Measurements from ENCODE around the gene RPLP2. TPM values are rescaled to one million over a fixed set of nuclear protein-coding genes. Genes with fewer than 3 reads are reported as not detected.

Gene RPLP2
- total RNA-seq, 1 experiment from 2014 or later: 774 TPM

- no peaks in the 10 kb centered on the region for H3K79me2 ChIP-seq (ENCODE audit: low read length)
- H3K9me3 ChIP-seq (ENCODE audit: low read length): no peaks in the 10 kb centered on the region
- peaks cover 32% of the 10 kb centered on the region for H3K36me3 ChIP-seq (ENCODE audit: insufficient read depth, low read length)
- H3K4me2 ChIP-seq (ENCODE audit: low read depth, low read length, poor library complexity, severe bottlenecking): no peak overlapping the region
- no peaks in the 10 kb centered on the region for H3K27me3 ChIP-seq (ENCODE audit: low read length)
- no peaks in the 10 kb centered on the region for H3K4me1 ChIP-seq (ENCODE audit: low read length)
- DNase-seq: peak; percentile 89
- H3K4me3 ChIP-seq (ENCODE audit: low read length): no peak overlapping the region
- H3K9me2 ChIP-seq (replicated peaks; ENCODE audit: insufficient read depth, low read length): no peaks in the 10 kb centered on the region
- H4K20me1 ChIP-seq (ENCODE audit: insufficient read depth, low read depth, low read length): peaks cover 11% of the 10 kb centered on the region; the same call in 1 of the 2 replicates
- H2AFZ ChIP-seq (ENCODE audit: low read length): no peak overlapping the region
- H3K27ac ChIP-seq (ENCODE audit: low read length): no peak overlapping the region
- H3K9ac ChIP-seq (ENCODE audit: low read length): no peak overlapping the region
Observed at GRCh38 chr11:765025-765801, 44.6 kb upstream of the RPLP2 start.

GRCh38 chr11:765802-766091 is 44.0 kb upstream of the RPLP2 start:
- Histone ChIP-seq H3K9ac (ENCODE audit: low read length) (no peak overlapping the region), H3K9me3 (ENCODE audit: low read length) (no peaks in the 10 kb centered on the region), H3K79me2 (ENCODE audit: low read length) (no peaks in the 10 kb centered on the region), H3K36me3 (ENCODE audit: insufficient read depth, low read length) (peaks cover 37% of the 10 kb centered on the region), H4K20me1 (ENCODE audit: insufficient read depth, low read depth, low read length) (peaks cover 11% of the 10 kb centered on the region; the same call in 1 of the 2 replicates), H3K9me2 (replicated peaks; ENCODE audit: insufficient read depth, low read length) (no peaks in the 10 kb centered on the region), H3K4me2 (ENCODE audit: low read depth, low read length, poor library complexity, severe bottlenecking) (no peak overlapping the region), H2AFZ (ENCODE audit: low read length) (no peak overlapping the region), H3K27ac (ENCODE audit: low read length) (no peak overlapping the region), H3K4me3 (ENCODE audit: low read length) (no peak overlapping the region), H3K4me1 (ENCODE audit: low read length) (no peaks in the 10 kb centered on the region), H3K27me3 (ENCODE audit: low read length) (no peaks in the 10 kb centered on the region)
- no peak for DNase-seq

- H3K9ac ChIP-seq (ENCODE audit: low read length): no peak overlapping the region
- no peak overlapping the region for H3K27ac ChIP-seq (ENCODE audit: low read length)
- no peaks in the 10 kb centered on the region for H3K79me2 ChIP-seq (ENCODE audit: low read length)
- peaks cover 39% of the 10 kb centered on the region for H3K36me3 ChIP-seq (ENCODE audit: insufficient read depth, low read length)
- no peaks in the 10 kb centered on the region for H3K9me2 ChIP-seq (replicated peaks; ENCODE audit: insufficient read depth, low read length)
- no peak for DNase-seq
- H3K27me3 ChIP-seq (ENCODE audit: low read length): no peaks in the 10 kb centered on the region
- H3K9me3 ChIP-seq (ENCODE audit: low read length): no peaks in the 10 kb centered on the region
- no peaks in the 10 kb centered on the region for H3K4me1 ChIP-seq (ENCODE audit: low read length)
- H4K20me1 ChIP-seq (ENCODE audit: insufficient read depth, low read depth, low read length): peaks cover 17% of the 10 kb centered on the region; the same call in 1 of the 2 replicates
- no peak overlapping the region for H3K4me3 ChIP-seq (ENCODE audit: low read length)
- no peak overlapping the region for H2AFZ ChIP-seq (ENCODE audit: low read length)
- no peak overlapping the region for H3K4me2 ChIP-seq (ENCODE audit: low read depth, low read length, poor library complexity, severe bottlenecking)
Observed at GRCh38 chr11:766106-766935, 43.4 kb upstream of the RPLP2 start.

GRCh38 chr11:766936-767210 is 42.9 kb upstream of the RPLP2 start:
- Histone ChIP-seq H2AFZ (ENCODE audit: low read length) (no peak overlapping the region), H3K79me2 (ENCODE audit: low read length) (no peaks in the 10 kb centered on the region), H3K36me3 (ENCODE audit: insufficient read depth, low read length) (peaks cover 35% of the 10 kb centered on the region), H3K9me3 (ENCODE audit: low read length) (no peaks in the 10 kb centered on the region), H3K27ac (ENCODE audit: low read length) (no peak overlapping the region), H3K9ac (ENCODE audit: low read length) (no peak overlapping the region), H3K4me2 (ENCODE audit: low read depth, low read length, poor library complexity, severe bottlenecking) (no peak overlapping the region), H4K20me1 (ENCODE audit: insufficient read depth, low read depth, low read length) (peaks cover 22% of the 10 kb centered on the region; the same call in 1 of the 2 replicates), H3K27me3 (ENCODE audit: low read length) (no peaks in the 10 kb centered on the region), H3K9me2 (replicated peaks; ENCODE audit: insufficient read depth, low read length) (no peaks in the 10 kb centered on the region), H3K4me1 (ENCODE audit: low read length) (no peaks in the 10 kb centered on the region), H3K4me3 (ENCODE audit: low read length) (no peak overlapping the region)
- DNase-seq: no peak

- H3K9me3 ChIP-seq (ENCODE audit: low read length): no peaks in the 10 kb centered on the region
- H3K27ac ChIP-seq (ENCODE audit: low read length): no peak overlapping the region
- no peaks in the 10 kb centered on the region for H3K27me3 ChIP-seq (ENCODE audit: low read length)
- no peak overlapping the region for H2AFZ ChIP-seq (ENCODE audit: low read length)
- peaks cover 31% of the 10 kb centered on the region for H3K36me3 ChIP-seq (ENCODE audit: insufficient read depth, low read length)
- no peak overlapping the region for H3K4me3 ChIP-seq (ENCODE audit: low read length)
- no peak overlapping the region for H3K9ac ChIP-seq (ENCODE audit: low read length)
- no peak for DNase-seq
- H3K79me2 ChIP-seq (ENCODE audit: low read length): no peaks in the 10 kb centered on the region
- H4K20me1 ChIP-seq (ENCODE audit: insufficient read depth, low read depth, low read length): peaks cover 22% of the 10 kb centered on the region; the same call in 1 of the 2 replicates
- no peaks in the 10 kb centered on the region for H3K9me2 ChIP-seq (replicated peaks; ENCODE audit: insufficient read depth, low read length)
- no peaks in the 10 kb centered on the region for H3K4me1 ChIP-seq (ENCODE audit: low read length)
- no peak overlapping the region for H3K4me2 ChIP-seq (ENCODE audit: low read depth, low read length, poor library complexity, severe bottlenecking)
Observed at GRCh38 chr11:767238-767637, 42.5 kb upstream of the RPLP2 start.

GRCh38 chr11:769887-770641 is 39.7 kb upstream of the RPLP2 start:
- Histone ChIP-seq H3K27me3 (ENCODE audit: low read length) (no peaks in the 10 kb centered on the region), H2AFZ (ENCODE audit: low read length) (no peak overlapping the region), H4K20me1 (ENCODE audit: insufficient read depth, low read depth, low read length) (peaks cover 29% of the 10 kb centered on the region; the same call in 1 of the 2 replicates), H3K9me2 (replicated peaks; ENCODE audit: insufficient read depth, low read length) (no peaks in the 10 kb centered on the region), H3K27ac (ENCODE audit: low read length) (no peak overlapping the region), H3K79me2 (ENCODE audit: low read length) (peaks cover 23% of the 10 kb centered on the region), H3K4me2 (ENCODE audit: low read depth, low read length, poor library complexity, severe bottlenecking) (no peak overlapping the region), H3K4me1 (ENCODE audit: low read length) (no peaks in the 10 kb centered on the region), H3K9ac (ENCODE audit: low read length) (no peak overlapping the region), H3K36me3 (ENCODE audit: insufficient read depth, low read length) (peaks cover 25% of the 10 kb centered on the region), H3K9me3 (ENCODE audit: low read length) (no peaks in the 10 kb centered on the region), H3K4me3 (ENCODE audit: low read length) (no peak overlapping the region)
- DNase-seq: no peak

- peaks cover 7% of the 10 kb centered on the region for H3K4me1 ChIP-seq (ENCODE audit: low read length)
- no peaks in the 10 kb centered on the region for H3K9me2 ChIP-seq (replicated peaks; ENCODE audit: insufficient read depth, low read length)
- H3K27me3 ChIP-seq (ENCODE audit: low read length): no peaks in the 10 kb centered on the region
- no peak overlapping the region for H3K4me3 ChIP-seq (ENCODE audit: low read length)
- no peak overlapping the region for H2AFZ ChIP-seq (ENCODE audit: low read length)
- no peak overlapping the region for H3K9ac ChIP-seq (ENCODE audit: low read length)
- H3K27ac ChIP-seq (ENCODE audit: low read length): no peak overlapping the region
- no peak for DNase-seq
- peaks cover 32% of the 10 kb centered on the region for H3K79me2 ChIP-seq (ENCODE audit: low read length)
- no peaks in the 10 kb centered on the region for H3K9me3 ChIP-seq (ENCODE audit: low read length)
- peaks cover 25% of the 10 kb centered on the region for H3K36me3 ChIP-seq (ENCODE audit: insufficient read depth, low read length)
- peaks cover 34% of the 10 kb centered on the region for H4K20me1 ChIP-seq (ENCODE audit: insufficient read depth, low read depth, low read length)
- no peak overlapping the region for H3K4me2 ChIP-seq (ENCODE audit: low read depth, low read length, poor library complexity, severe bottlenecking)
Observed at GRCh38 chr11:770642-771616, 38.8 kb upstream of the RPLP2 start.
